GM12875 (cell line): Measurements from ENCODE around the gene FN3K.

ENCODE experiments used
- H3K4me3 ChIP-seq: one replicate; pipeline ENCODE4 v1.5.1; 2011; ENCODE audit warnings: low read depth, low read length, control low read depth
- CTCF ChIP-seq: IDR thresholded peaks from 2 replicates; pipeline ENCODE4 v1.5.1; 2011; ENCODE audit warnings: low read depth, mild to moderate bottlenecking, control low read depth, inconsistent platforms, low read length, moderate library complexity, borderline replicate concordance; ENCODE audit not compliant: insufficient read depth

Gene FN3K

GRCh38 chr17:82734987-82735866 is at the start of gene FN3K:
Gene FN3K (plus strand): TSS chr17:82735615. CDS start chr17:82735637, 22 bp downstream.
- H3K4me3 ChIP-seq, result no peak within 1 kb of the TSS
- no peak for TF ChIP-seq CTCF

- H3K4me3 ChIP-seq, result no peak overlapping the region
- TF ChIP-seq CTCF, result no peak
Measured at GRCh38 chr17:82686366-82687324, 48.8 kb upstream of the FN3K start.

GRCh38 chr17:82687375-82687861 is 48.0 kb upstream of the FN3K start:
- H3K4me3 ChIP-seq, result no peak overlapping the region
- no peak for TF ChIP-seq CTCF

- no peak for TF ChIP-seq CTCF
- no peak overlapping the region for H3K4me3 ChIP-seq
Measured at GRCh38 chr17:82687871-82688270, 47.5 kb upstream of the FN3K start.

- no peak for TF ChIP-seq CTCF
- H3K4me3 ChIP-seq, result no peak overlapping the region
Measured at GRCh38 chr17:82689077-82689476, 46.3 kb upstream of the FN3K start.

GRCh38 chr17:82690786-82691489 is 44.5 kb upstream of the FN3K start:
- no peak overlapping the region for H3K4me3 ChIP-seq
- TF ChIP-seq CTCF, result no peak
